PFSK-1 (cell line): ENCODE measurements around the gene XCL2.

Experiments used
- POLR2AphosphoS5 ChIP-seq: IDR thresholded peaks from 2 replicates; pipeline ENCODE4 v1.6.1; 2012; ENCODE audit warnings: low read depth, mild to moderate bottlenecking, control low read depth, low read length, moderate library complexity
- SIN3A ChIP-seq: IDR thresholded peaks from 2 replicates; pipeline ENCODE4 v1.6.1; 2012; ENCODE audit warnings: mild to moderate bottlenecking, low read length, moderate library complexity, borderline replicate concordance; ENCODE audit not compliant: insufficient read depth

- no peak for TF ChIP-seq POLR2AphosphoS5
- no peak for TF ChIP-seq SIN3A
These were observed 11.0 kb upstream of the XCL2 start for GRCh38 chr1:168554603-168555483.
